ENCODE results near the gene FAM124A. TPM values are rescaled to one million over a fixed set of nuclear protein-coding genes. Genes with fewer than 3 reads are reported as not detected.

Gene FAM124A
- total and polyA plus RNA-seq, 2 donors (not counting 1 experiment from before 2014, with no cell fraction given): 1.7 to 4.8 TPM

GRCh38 chr13:51177188-51177587 lies 45.0 kb upstream of the FAM124A start:
- DNase-seq (ENCODE audit: low read depth in 2 of 2): no peak
- TF ChIP-seq CTCF (conservative IDR thresholded peaks at IDR 0.05 in 1 of 2, IDR thresholded peaks at IDR 0.05 in 1 of 2; ENCODE audit: low read depth in 1 of 2, low read length in 2 of 2): no peak
- Histone ChIP-seq H4K20me1 (ENCODE audit: control insufficient read depth, extremely low read depth, insufficient read depth, low read length) (no peaks in the 10 kb centered on the region), H3K27me3 (ENCODE audit: control insufficient read depth, insufficient read depth, low read length) (peaks cover 8% of the 10 kb centered on the region), H3K79me2 (ENCODE audit: control insufficient read depth, insufficient read depth, low read length) (no peaks in the 10 kb centered on the region), H3K9ac (ENCODE audit: insufficient read depth, low read length) (no peak overlapping the region), H3K4me1 (ENCODE audit: control insufficient read depth, extremely low read depth, insufficient read depth, low read length) (no peaks in the 10 kb centered on the region), H3K4me3 (replicated peaks in 1 of 4; ENCODE audit: control extremely low read depth in 1 of 4, insufficient read depth in 1 of 4, low read depth in 3 of 4, low read length in 4 of 4) (no peak overlapping the region), H3K4me2 (ENCODE audit: extremely low read depth, insufficient read depth, low read length) (no peak overlapping the region), H2AFZ (ENCODE audit: low read length) (no peak overlapping the region), H3K27ac (ENCODE audit: insufficient read depth, low read length) (no peak overlapping the region), H3K36me3 (ENCODE audit: control insufficient read depth, insufficient read depth, low read length) (no peaks in the 10 kb centered on the region), H3K9me3 (ENCODE audit: control insufficient read depth, insufficient read depth, low read depth, low read length) (no peaks in the 10 kb centered on the region)

- no peaks in the 10 kb centered on the region for H3K9me3 ChIP-seq (ENCODE audit: control insufficient read depth, insufficient read depth, low read depth, low read length)
- peaks cover 11% of the 10 kb centered on the region for H3K27me3 ChIP-seq (ENCODE audit: control insufficient read depth, insufficient read depth, low read length)
- H2AFZ ChIP-seq (ENCODE audit: low read length): no peak overlapping the region
- H3K79me2 ChIP-seq (ENCODE audit: control insufficient read depth, insufficient read depth, low read length): no peaks in the 10 kb centered on the region
- no peak for DNase-seq (ENCODE audit: low read depth in 2 of 2)
- H3K9ac ChIP-seq (ENCODE audit: insufficient read depth, low read length): no peak overlapping the region
- no peak overlapping the region for H3K27ac ChIP-seq (ENCODE audit: insufficient read depth, low read length)
- no peak overlapping the region for H3K4me2 ChIP-seq (ENCODE audit: extremely low read depth, insufficient read depth, low read length)
- no peak overlapping the region for H3K4me3 ChIP-seq (replicated peaks in 1 of 4; ENCODE audit: control extremely low read depth in 1 of 4, insufficient read depth in 1 of 4, low read depth in 3 of 4, low read length in 4 of 4)
- H3K4me1 ChIP-seq (ENCODE audit: control insufficient read depth, extremely low read depth, insufficient read depth, low read length): no peaks in the 10 kb centered on the region
- no peaks in the 10 kb centered on the region for H3K36me3 ChIP-seq (ENCODE audit: control insufficient read depth, insufficient read depth, low read length)
- no peak for TF ChIP-seq EZH2 (IDR thresholded peaks at IDR 0.05; ENCODE audit: low read length, missing control alignments)
- no peak for TF ChIP-seq CTCF (conservative IDR thresholded peaks at IDR 0.05 in 1 of 2, IDR thresholded peaks at IDR 0.05 in 1 of 2; ENCODE audit: low read depth in 1 of 2, low read length in 2 of 2)
- no peaks in the 10 kb centered on the region for H4K20me1 ChIP-seq (ENCODE audit: control insufficient read depth, extremely low read depth, insufficient read depth, low read length)
Observed at GRCh38 chr13:51178456-51179074, 43.6 kb upstream of the FAM124A start.

- Histone ChIP-seq H3K4me2 (ENCODE audit: extremely low read depth, insufficient read depth, low read length) (no peak overlapping the region), H3K9ac (ENCODE audit: insufficient read depth, low read length) (no peak overlapping the region), H3K27ac (ENCODE audit: insufficient read depth, low read length) (no peak overlapping the region), H3K4me3 (replicated peaks in 1 of 4; ENCODE audit: control extremely low read depth in 1 of 4, insufficient read depth in 1 of 4, low read depth in 3 of 4, low read length in 4 of 4) (no peak overlapping the region), H4K20me1 (ENCODE audit: control insufficient read depth, extremely low read depth, insufficient read depth, low read length) (no peaks in the 10 kb centered on the region), H3K4me1 (ENCODE audit: control insufficient read depth, extremely low read depth, insufficient read depth, low read length) (no peaks in the 10 kb centered on the region), H3K9me3 (ENCODE audit: control insufficient read depth, insufficient read depth, low read depth, low read length) (no peaks in the 10 kb centered on the region), H3K36me3 (ENCODE audit: control insufficient read depth, insufficient read depth, low read length) (no peaks in the 10 kb centered on the region), H3K79me2 (ENCODE audit: control insufficient read depth, insufficient read depth, low read length) (no peaks in the 10 kb centered on the region), H3K27me3 (ENCODE audit: control insufficient read depth, insufficient read depth, low read length) (peaks cover 14% of the 10 kb centered on the region), H2AFZ (ENCODE audit: low read length) (no peak overlapping the region)
- TF ChIP-seq CTCF (conservative IDR thresholded peaks at IDR 0.05 in 1 of 2, IDR thresholded peaks at IDR 0.05 in 1 of 2; ENCODE audit: low read depth in 1 of 2, low read length in 2 of 2) (no peak), EZH2 (IDR thresholded peaks at IDR 0.05; ENCODE audit: low read length, missing control alignments) (no peak)
- DNase-seq (ENCODE audit: low read depth in 2 of 2): no peak
Observed at GRCh38 chr13:51179432-51179971, 42.7 kb upstream of the FAM124A start.

All from fibroblast of lung (primary cell).